ENCODE measurements around the gene GPRC5B. TPM values are rescaled to one million over a fixed set of nuclear protein-coding genes. Genes with fewer than 3 reads are reported as not detected.

GPRC5B gene
- total and polyA plus RNA-seq, 7 experiments from 2014 or later: 0.15 to 9.8 (median 4.8) TPM

DNA sequence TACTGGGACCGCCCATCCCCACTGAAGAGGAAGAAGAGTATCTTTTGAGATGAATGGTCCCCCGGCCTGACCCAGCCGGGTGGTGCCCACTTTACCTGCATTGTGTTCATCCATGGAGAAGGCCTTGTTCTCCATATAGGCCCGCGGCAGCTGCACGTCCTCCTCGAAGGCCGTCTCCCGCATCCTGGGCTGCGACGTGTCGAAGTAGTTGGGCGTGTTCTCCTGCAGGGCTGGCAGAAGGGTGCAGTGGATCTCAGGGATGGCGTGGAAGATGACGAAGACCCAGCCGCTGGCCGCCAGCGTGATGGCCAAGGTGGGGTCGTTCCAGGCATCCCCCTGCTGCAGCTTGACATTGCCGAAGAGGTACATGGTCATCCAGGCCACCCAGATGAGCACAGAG, 12.9 kb downstream of the GPRC5B start:
- H3K9me3 Mint-ChIP-seq: peaks cover 0 to 1% (median 0%) of the 10 kb centered on the region in 11 donors
- ChIA-PET POLR2A (no interaction called here), CTCF (no interaction called here)
- peaks cover 0 to 4% (median 0%) of the 10 kb centered on the region in 5 donors for H3K27me3 Mint-ChIP-seq
- peaks cover 0 to 10% (median 4%) of the 10 kb centered on the region in 7 donors for H3K4me1 Mint-ChIP-seq
- no peak for ATAC-seq
- DNase-seq: no peak
- no peak overlapping the region for H3K4me3 Mint-ChIP-seq
- no peak overlapping the region for H3K27ac Mint-ChIP-seq
- H3K36me3 Mint-ChIP-seq: peaks cover 0 to 29% (median 10%) of the 10 kb centered on the region in 5 donors
- Histone ChIP-seq H3K9me3 (ENCODE audit: control insufficient read depth in 2 of 3, low read length in 3 of 3) (no peaks in the 10 kb centered on the region), H3K4me1 (ENCODE audit: control insufficient read depth in 2 of 2, insufficient read depth in 2 of 2, low read length in 2 of 2) (no peaks in the 10 kb centered on the region), H3K4me3 (ENCODE audit: low read length) (no peak overlapping the region), H3K27me3 (ENCODE audit: control insufficient read depth in 2 of 2, insufficient read depth in 2 of 2, low read length in 2 of 2) (no peaks in the 10 kb centered on the region), H3K36me3 (ENCODE audit: control insufficient read depth in 2 of 3, insufficient read depth in 3 of 3, low read length in 3 of 3) (peaks cover 0 to 15% (median 0%) of the 10 kb centered on the region in 3 experiments), H3K27ac (ENCODE audit: low read depth, low read length) (no peak overlapping the region)
- intact Hi-C loops (cut with micrococcal nuclease): no loop called here

DNA sequence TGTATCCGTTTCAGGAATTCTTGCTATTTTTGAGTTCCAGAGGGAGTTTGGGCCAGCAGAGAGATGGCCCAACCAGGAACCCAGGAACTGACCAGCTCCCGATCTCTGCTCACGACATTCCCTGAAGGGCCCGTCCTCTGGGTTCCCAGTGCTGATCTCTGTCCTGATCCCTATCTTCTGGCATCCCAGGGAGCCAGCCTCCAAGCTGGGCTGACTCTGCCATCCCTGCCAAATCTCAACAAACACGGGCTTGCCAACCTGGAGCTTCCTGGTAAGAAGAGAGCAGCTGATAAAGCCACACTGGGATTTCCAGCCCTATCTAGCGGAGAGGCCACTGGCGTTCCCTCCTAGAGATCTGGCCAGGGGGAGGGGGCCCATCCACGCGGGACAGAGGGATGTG, 16.2 kb downstream of the GPRC5B start:
- intact Hi-C loops (cut with micrococcal nuclease): no loop called here
- H3K36me3 ChIP-seq (ENCODE audit: control insufficient read depth in 2 of 3, insufficient read depth in 3 of 3, low read length in 3 of 3): peaks cover 0 to 15% (median 0%) of the 10 kb centered on the region in 3 experiments
- H3K27ac ChIP-seq (ENCODE audit: low read depth, low read length): no peak overlapping the region
- H3K9me3 ChIP-seq (ENCODE audit: control insufficient read depth in 2 of 3, low read length in 3 of 3): no peaks in the 10 kb centered on the region
- CTCF ChIA-PET: no interaction called here
- no peaks in the 10 kb centered on the region for H3K27me3 Mint-ChIP-seq
- no peaks in the 10 kb centered on the region for H3K4me1 ChIP-seq (ENCODE audit: control insufficient read depth in 2 of 2, insufficient read depth in 2 of 2, low read length in 2 of 2)
- POLR2A ChIA-PET: no interaction called here
- DNase-seq: no peak
- H3K27me3 ChIP-seq (ENCODE audit: control insufficient read depth in 2 of 2, insufficient read depth in 2 of 2, low read length in 2 of 2): no peaks in the 10 kb centered on the region
- no peak for ATAC-seq
- H3K9me3 Mint-ChIP-seq: peaks cover 0 to 1% (median 0%) of the 10 kb centered on the region in 11 donors
- peaks cover 0 to 2% (median 0%) of the 10 kb centered on the region in 7 donors for H3K4me1 Mint-ChIP-seq
- no peak overlapping the region for H3K4me3 ChIP-seq (ENCODE audit: low read length)
- no peak overlapping the region for H3K27ac Mint-ChIP-seq
- H3K4me3 Mint-ChIP-seq: no peak overlapping the region
- H3K36me3 Mint-ChIP-seq: peaks cover 0 to 30% (median 7%) of the 10 kb centered on the region in 5 donors

DNA sequence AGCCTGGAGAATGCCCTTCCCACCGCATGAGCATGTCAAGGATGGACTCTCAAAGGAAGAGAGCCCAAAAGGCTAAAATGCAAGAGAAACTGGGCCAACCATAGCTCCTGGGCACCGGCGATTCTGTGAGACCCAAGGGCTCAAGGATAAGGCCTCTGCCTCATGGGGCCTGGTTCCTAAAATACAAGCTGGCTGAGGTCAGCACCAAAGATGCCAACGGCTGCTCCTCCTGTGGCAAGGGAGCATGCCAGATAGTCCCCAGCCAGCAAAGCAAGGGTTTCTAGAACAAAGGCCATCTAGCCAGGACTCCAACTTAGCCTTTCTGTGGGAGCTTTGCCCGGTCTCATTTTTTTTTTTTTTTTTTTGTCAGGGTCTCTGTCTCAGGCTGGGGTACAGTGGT, 20.1 kb downstream of the GPRC5B start:
- H3K4me1 Mint-ChIP-seq: peaks cover 0 to 2% (median 0%) of the 10 kb centered on the region in 7 donors
- Histone ChIP-seq H3K27me3 (ENCODE audit: control insufficient read depth in 2 of 2, insufficient read depth in 2 of 2, low read length in 2 of 2) (no peaks in the 10 kb centered on the region), H3K27ac (ENCODE audit: low read depth, low read length) (no peak overlapping the region), H3K36me3 (ENCODE audit: control insufficient read depth in 2 of 3, insufficient read depth in 3 of 3, low read length in 3 of 3) (peaks cover 0 to 23% (median 0%) of the 10 kb centered on the region in 3 experiments), H3K4me3 (ENCODE audit: low read length) (no peak overlapping the region), H3K4me1 (ENCODE audit: control insufficient read depth in 2 of 2, insufficient read depth in 2 of 2, low read length in 2 of 2) (no peaks in the 10 kb centered on the region), H3K9me3 (ENCODE audit: control insufficient read depth in 2 of 3, low read length in 3 of 3) (no peaks in the 10 kb centered on the region)
- H3K36me3 Mint-ChIP-seq: peaks cover 0 to 25% (median 3%) of the 10 kb centered on the region in 5 donors
- H3K9me3 Mint-ChIP-seq: no peaks in the 10 kb centered on the region
- CTCF ChIA-PET: no interaction called here
- H3K27me3 Mint-ChIP-seq: no peaks in the 10 kb centered on the region
- no peak overlapping the region for H3K4me3 Mint-ChIP-seq
- no peak for DNase-seq
- no peak for ATAC-seq
- intact Hi-C loops (cut with micrococcal nuclease): no loop called here
- no peak overlapping the region for H3K27ac Mint-ChIP-seq
- POLR2A ChIA-PET: no interaction called here

DNA sequence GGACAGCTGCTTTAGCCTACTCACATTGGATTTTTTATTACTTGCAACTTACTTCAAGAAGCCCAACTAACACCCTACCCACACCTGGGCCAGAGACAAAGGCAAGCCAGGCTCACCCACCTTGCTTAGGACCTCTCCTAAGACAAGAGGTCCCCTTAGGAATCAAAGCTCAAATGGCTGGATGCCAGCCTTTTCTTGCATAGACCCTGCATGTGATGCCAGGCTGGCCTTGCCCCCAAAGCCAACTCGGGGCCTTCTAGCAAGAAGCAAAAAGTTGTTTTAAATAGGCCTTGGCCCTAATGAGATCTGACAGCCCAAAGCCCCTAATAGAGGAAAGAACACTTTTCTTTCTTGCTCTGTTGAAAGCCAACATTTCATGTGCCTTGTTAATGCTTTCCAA, 20.7 kb downstream of the GPRC5B start:
- Histone ChIP-seq H3K27ac (ENCODE audit: low read depth, low read length) (no peak overlapping the region), H3K9me3 (ENCODE audit: control insufficient read depth in 2 of 3, low read length in 3 of 3) (no peaks in the 10 kb centered on the region), H3K36me3 (ENCODE audit: control insufficient read depth in 2 of 3, insufficient read depth in 3 of 3, low read length in 3 of 3) (peaks cover 0 to 23% (median 0%) of the 10 kb centered on the region in 3 experiments), H3K4me3 (ENCODE audit: low read length) (no peak overlapping the region), H3K4me1 (ENCODE audit: control insufficient read depth in 2 of 2, insufficient read depth in 2 of 2, low read length in 2 of 2) (no peaks in the 10 kb centered on the region), H3K27me3 (ENCODE audit: control insufficient read depth in 2 of 2, insufficient read depth in 2 of 2, low read length in 2 of 2) (no peaks in the 10 kb centered on the region)
- DNase-seq (no peak), ATAC-seq (no peak)
- H3K4me1 Mint-ChIP-seq: peaks cover 0 to 2% (median 0%) of the 10 kb centered on the region in 7 donors
- no peaks in the 10 kb centered on the region for H3K9me3 Mint-ChIP-seq
- ChIA-PET POLR2A (no interaction called here), CTCF (interaction anchor here (0.8 kb wide), 1 partner anchor 27 kb away, joined by 3 read pairs; no protein-coding TSS in a partner anchor)
- H3K27me3 Mint-ChIP-seq: no peaks in the 10 kb centered on the region
- intact Hi-C loops (cut with micrococcal nuclease): no loop called here
- no peak overlapping the region for H3K4me3 Mint-ChIP-seq
- H3K36me3 Mint-ChIP-seq: peaks cover 0 to 25% (median 4%) of the 10 kb centered on the region in 5 donors
- H3K27ac Mint-ChIP-seq: peak overlapping the region in 1 of 9 donors; percentile 74

DNA sequence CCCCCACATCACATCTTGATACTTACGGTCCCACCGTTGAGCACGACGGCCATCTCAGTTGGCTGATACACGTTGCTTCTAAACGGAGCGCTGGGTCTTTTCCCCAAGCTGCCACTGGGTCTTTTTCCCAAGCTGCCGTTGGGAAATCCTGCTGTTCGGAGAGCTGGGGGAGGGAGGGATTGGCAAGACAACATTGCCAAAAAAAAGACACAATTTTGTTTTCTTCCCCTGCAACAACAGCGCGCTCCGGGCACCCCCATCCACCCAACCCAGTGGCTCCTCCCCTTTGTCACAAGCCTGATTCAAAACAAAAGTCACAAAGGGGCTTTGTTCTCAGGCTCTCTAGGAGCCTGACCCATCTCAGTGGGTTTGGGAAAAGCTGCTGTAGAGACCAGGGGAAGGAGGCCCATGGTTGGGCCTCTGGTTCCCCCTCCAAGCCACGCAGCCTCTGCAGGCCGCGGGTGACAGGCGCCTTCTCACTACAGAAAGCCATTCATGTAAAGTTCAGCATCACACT, 22.8 kb downstream of the GPRC5B start:
- no peak for ATAC-seq
- H3K36me3 Mint-ChIP-seq: peaks cover 0 to 25% (median 7%) of the 10 kb centered on the region in 5 donors

DNA sequence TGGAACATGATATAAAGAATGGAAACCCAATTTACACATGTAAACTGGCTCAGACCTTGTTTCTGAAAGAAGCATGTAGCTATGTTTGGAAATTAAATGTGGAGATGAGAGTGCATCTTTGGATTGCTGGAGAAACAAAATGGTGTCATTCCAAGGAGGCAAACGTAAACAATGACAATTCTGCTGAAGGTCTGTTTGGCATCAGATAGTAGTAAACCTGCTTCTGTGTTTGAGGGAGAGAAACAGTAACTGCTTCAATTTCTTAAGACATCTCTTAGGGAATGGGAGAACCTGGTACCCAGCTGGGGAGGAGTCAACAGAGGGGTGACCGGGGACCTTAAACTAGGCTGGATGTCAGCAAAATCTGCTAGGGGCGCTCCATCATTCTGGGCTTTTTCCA, 23.5 kb downstream of the GPRC5B start:
- Histone ChIP-seq H3K9me3 (ENCODE audit: control insufficient read depth in 2 of 3, low read length in 3 of 3) (no peaks in the 10 kb centered on the region), H3K4me3 (ENCODE audit: low read length) (no peak overlapping the region), H3K27me3 (ENCODE audit: control insufficient read depth in 2 of 2, insufficient read depth in 2 of 2, low read length in 2 of 2) (no peaks in the 10 kb centered on the region), H3K27ac (ENCODE audit: low read depth, low read length) (no peak overlapping the region), H3K4me1 (ENCODE audit: control insufficient read depth in 2 of 2, insufficient read depth in 2 of 2, low read length in 2 of 2) (no peaks in the 10 kb centered on the region), H3K36me3 (ENCODE audit: control insufficient read depth in 2 of 3, insufficient read depth in 3 of 3, low read length in 3 of 3) (peaks cover 0 to 17% (median 0%) of the 10 kb centered on the region in 3 experiments)
- Mint-ChIP-seq H3K9me3 (peaks cover 0 to 2% (median 0%) of the 10 kb centered on the region in 11 donors), H3K27me3 (peaks cover 0 to 3% (median 0%) of the 10 kb centered on the region in 5 donors), H3K36me3 (peaks cover 0 to 27% (median 7%) of the 10 kb centered on the region in 5 donors), H3K4me3 (no peak overlapping the region), H3K4me1 (peaks cover 0 to 2% (median 0%) of the 10 kb centered on the region in 7 donors), H3K27ac (no peak overlapping the region)
- CTCF ChIA-PET: no interaction called here
- no peak for ATAC-seq
- POLR2A ChIA-PET: no interaction called here
- DNase-seq: no peak
- intact Hi-C loops (cut with micrococcal nuclease): no loop called here

More for the DNA sequence above, 22.8 kb downstream of the GPRC5B start:
- Mint-ChIP-seq H3K27ac (no peak overlapping the region), H3K4me3 (no peak overlapping the region), H3K9me3 (no peaks in the 10 kb centered on the region), H3K27me3 (no peaks in the 10 kb centered on the region), H3K4me1 (peaks cover 0 to 2% (median 0%) of the 10 kb centered on the region in 7 donors)
- no peaks in the 10 kb centered on the region for H3K4me1 ChIP-seq (ENCODE audit: control insufficient read depth in 2 of 2, insufficient read depth in 2 of 2, low read length in 2 of 2)
- no peaks in the 10 kb centered on the region for H3K9me3 ChIP-seq (ENCODE audit: control insufficient read depth in 2 of 3, low read length in 3 of 3)
- peaks cover 0 to 17% (median 0%) of the 10 kb centered on the region in 3 experiments for H3K36me3 ChIP-seq (ENCODE audit: control insufficient read depth in 2 of 3, insufficient read depth in 3 of 3, low read length in 3 of 3)
- H3K27me3 ChIP-seq (ENCODE audit: control insufficient read depth in 2 of 2, insufficient read depth in 2 of 2, low read length in 2 of 2): no peaks in the 10 kb centered on the region
- H3K4me3 ChIP-seq (ENCODE audit: low read length): no peak overlapping the region
- no peak overlapping the region for H3K27ac ChIP-seq (ENCODE audit: low read depth, low read length)
- intact Hi-C loops (cut with micrococcal nuclease): no loop called here
- DNase-seq: no peak
- ChIA-PET CTCF (no interaction called here), POLR2A (no interaction called here)
